NCI-H1436 treated with DMSO at 0.1 percent for 48 hours (cell line): ENCODE results near the gene ADARB1.

ENCODE experiments used
- DNase-seq: peaks from one replicate; lab custom pipeline; 2025; lab: John Stamatoyannopoulos, UW

Gene ADARB1

GRCh38 chr21:45226540-45227326, 152.4 kb downstream of the ADARB1 start:
- DNase-seq = no peak

- DNase-seq = no peak
Measured at GRCh38 chr21:45227735-45228134, 153.4 kb downstream of the ADARB1 start.

- no peak for DNase-seq
Measured at GRCh38 chr21:45228171-45228641, 153.8 kb downstream of the ADARB1 start.

- DNase-seq = no peak
Measured at GRCh38 chr21:45228656-45229240, 154.4 kb downstream of the ADARB1 start.

GRCh38 chr21:45231705-45232104, 157.3 kb downstream of the ADARB1 start:
- no peak for DNase-seq

GRCh38 chr21:45234127-45234526, 159.7 kb downstream of the ADARB1 start:
- DNase-seq = no peak

- no peak for DNase-seq
Measured at GRCh38 chr21:45234965-45235364, 160.6 kb downstream of the ADARB1 start.

GRCh38 chr21:45235488-45235887, 161.1 kb downstream of the ADARB1 start:
- DNase-seq = no peak

GRCh38 chr21:45236481-45236880, 162.1 kb downstream of the ADARB1 start:
- DNase-seq = no peak

- DNase-seq = no peak
Measured at GRCh38 chr21:45237401-45237800, 163.0 kb downstream of the ADARB1 start.

GRCh38 chr21:45241357-45241756, 167.0 kb downstream of the ADARB1 start:
- DNase-seq = no peak

- DNase-seq = no peak
Measured at GRCh38 chr21:45243603-45244002, 169.2 kb downstream of the ADARB1 start.

- no peak for DNase-seq
Measured at GRCh38 chr21:45244799-45245340, 170.5 kb downstream of the ADARB1 start.

- DNase-seq = no peak
Measured at GRCh38 chr21:45246386-45247320, 172.3 kb downstream of the ADARB1 start.

GRCh38 chr21:45248301-45248892, 174.0 kb downstream of the ADARB1 start:
- DNase-seq = no peak

GRCh38 chr21:45248893-45249381, 174.6 kb downstream of the ADARB1 start:
- no peak for DNase-seq

GRCh38 chr21:45249626-45250025, 175.2 kb downstream of the ADARB1 start:
- no peak for DNase-seq

GRCh38 chr21:45250272-45250671, 175.9 kb downstream of the ADARB1 start:
- no peak for DNase-seq

GRCh38 chr21:45250914-45251634, 176.7 kb downstream of the ADARB1 start:
- no peak for DNase-seq

- no peak for DNase-seq
Measured at GRCh38 chr21:45251635-45252447, 177.5 kb downstream of the ADARB1 start.
